Endothelial cell of umbilical vein (primary cell): ENCODE data around the gene ANKRD23. TPM values are rescaled to one million over a fixed set of nuclear protein-coding genes. Genes with fewer than 3 reads are reported as not detected.
A peak's percentile ranks its signal among the peaks of the same experiment; 100 is the strongest.

Source experiments
- BruUV-seq: library from RNA; stranded (reverse); fragments of 400-500 nt; replicated peaks from 2 replicates; lab custom pipeline; 2021; lab: Mats Ljungman, UMichigan
- CTCF ChIA-PET: fragments of 300-600, 350-600 bp; sonication (Branson Sonifier 250); formaldehyde crosslinking; loops from one replicate; lab custom pipeline; 2021; ENCODE audit warnings: antibody characterized with exemption, inconsistent platforms; lab: Charles Lee
- POLR2A ChIA-PET: fragments of 300-600, 350-600 bp; sonication (Branson Sonifier 250); formaldehyde crosslinking; loops from one replicate; lab custom pipeline; 2021; ENCODE audit warnings: antibody characterized with exemption, inconsistent platforms; lab: Charles Lee
- DNase-seq: peaks from one replicate; pipeline ENCODE4 v3.0.0-alpha.2; 2011; ENCODE audit warnings: low read depth, low spot score
- FAIRE-seq: peaks from 2 replicates; lab custom pipeline; 2011; peaks lifted over from hg19 to GRCh38; lab: Jason Lieb, UNC
- H2AFZ ChIP-seq: 2 replicates; pipeline ENCODE4 v1.6.0; 2012; ENCODE audit warnings: low read depth, low read length, control low read depth, inconsistent platforms
- H3K27ac ChIP-seq: 2 replicates; pipeline ENCODE4 v1.5.1; 2011; ENCODE audit warnings: low read depth, mild to moderate bottlenecking, control low read depth, low read length, moderate library complexity; ENCODE audit not compliant: insufficient read depth
- H3K27me3 ChIP-seq, 2 experiments: 2 replicates each; pipeline versions ENCODE4 v1.6.0 to v1.6.1; 2011; ENCODE audit warnings: low read length in 2 of 2, mixed read lengths in 1 of 2; ENCODE audit not compliant: control insufficient read depth in 2 of 2, insufficient read depth in 2 of 2
- H3K36me3 ChIP-seq, 2 experiments: 2 replicates in 1 of 2; 3 replicates in 1 of 2; pipeline ENCODE4 v1.5.1; 2011; ENCODE audit warnings: low read length in 2 of 2, mild to moderate bottlenecking in 1 of 2, moderate library complexity in 1 of 2; ENCODE audit not compliant: control insufficient read depth in 2 of 2, insufficient read depth in 2 of 2; ENCODE audit errors: extremely low read depth in 1 of 2
- H3K4me1 ChIP-seq: 3 replicates; pipeline ENCODE4 v1.5.1; 2011; ENCODE audit warnings: mild to moderate bottlenecking, low read length; ENCODE audit not compliant: control insufficient read depth, insufficient read depth; ENCODE audit errors: extremely low read depth
- H3K4me2 ChIP-seq: 2 replicates; pipeline ENCODE4 v1.6.1; 2011; ENCODE audit warnings: low read length, control low read depth, mixed read lengths; ENCODE audit not compliant: insufficient read depth
- H3K4me3 ChIP-seq, 3 experiments: fragments of 200-600 bp in 1 of 3; sonication (generic), shearing (Covaris generic) in 1 of 3; replicated peaks in 1 of 3; 2 replicates each; pipeline ENCODE4 v1.5.1; 2011 to 2016; ENCODE audit warnings: control low read depth in 3 of 3, low read length in 3 of 3, mild to moderate bottlenecking in 2 of 3, inconsistent platforms in 1 of 3, low read depth in 1 of 3, moderate library complexity in 1 of 3; ENCODE audit not compliant: insufficient read depth in 1 of 3
- H3K79me2 ChIP-seq: 2 replicates; pipeline ENCODE4 v1.6.0; 2012; ENCODE audit warnings: low read length, inconsistent platforms; ENCODE audit not compliant: control insufficient read depth, insufficient read depth
- H3K9ac ChIP-seq: replicated peaks from 2 replicates; pipeline ENCODE3; 2011; ENCODE audit warnings: low read length, control low read depth; ENCODE audit not compliant: insufficient read depth; ENCODE audit errors: extremely low read depth
- H3K9me1 ChIP-seq: replicated peaks from 3 replicates; pipeline ENCODE4 v1.6.0; 2011; ENCODE audit warnings: mild to moderate bottlenecking, low read length; ENCODE audit not compliant: control insufficient read depth, insufficient read depth; ENCODE audit errors: extremely low read depth
- H3K9me3 ChIP-seq: replicated peaks from 2 replicates; pipeline ENCODE4 v1.5.1; 2012; ENCODE audit warnings: low read length, inconsistent platforms; ENCODE audit not compliant: control insufficient read depth, insufficient read depth
- H4K20me1 ChIP-seq: replicated peaks from 2 replicates; pipeline ENCODE3; 2011; ENCODE audit warnings: mild to moderate bottlenecking, low read length; ENCODE audit not compliant: control insufficient read depth, insufficient read depth; ENCODE audit errors: extremely low read depth
- EZH2 ChIP-seq: IDR thresholded peaks from 2 replicates; pipeline ENCODE4 v1.6.1; 2012; ENCODE audit warnings: borderline replicate concordance, low read depth, mild to moderate bottlenecking, moderate library complexity, low read length, inconsistent platforms; ENCODE audit not compliant: severe bottlenecking
- FOS ChIP-seq: IDR thresholded peaks from 2 replicates; pipeline ENCODE4 v1.6.1; 2011; ENCODE audit warnings: mild to moderate bottlenecking, low read length, moderate library complexity, borderline replicate concordance; ENCODE audit not compliant: insufficient read depth
- GATA2 ChIP-seq: IDR thresholded peaks from 2 replicates; pipeline ENCODE4 v1.7.0; 2011; ENCODE audit warnings: low read depth, mild to moderate bottlenecking, moderate library complexity, mixed read lengths, low read length; ENCODE audit not compliant: insufficient read length, insufficient read depth
- JUN ChIP-seq: IDR thresholded peaks from 2 replicates; pipeline ENCODE4 v1.6.1; 2011; ENCODE audit warnings: borderline replicate concordance, low read depth; ENCODE audit not compliant: insufficient read length, insufficient read depth
- MYC ChIP-seq: IDR thresholded peaks from one replicate; pipeline ENCODE4 v1.6.1; 2011; ENCODE audit warnings: mild to moderate bottlenecking, low read depth, low read length
- POLR2A ChIP-seq: IDR thresholded peaks from 2 replicates; pipeline ENCODE4 v1.6.1; 2012; ENCODE audit warnings: low read depth, mild to moderate bottlenecking, control low read depth, low read length
- POLR2AphosphoS5 ChIP-seq: IDR thresholded peaks from 2 replicates; pipeline ENCODE4 v1.6.1; 2012; ENCODE audit warnings: low read depth, mild to moderate bottlenecking, control low read depth, low read length, moderate library complexity; ENCODE audit not compliant: insufficient read depth
- dilution Hi-C: fragments of 300-500 bp; cut with MboI; formaldehyde crosslinking; loops from one replicate; pipeline ENCODE4 v1.15.0; 2019; ENCODE audit warnings: low sequenced_read_pairs; ENCODE audit not compliant: extremely low pct_ligation_motif_present
- intact Hi-C: fragments of 100-400 bp; cut with micrococcal nuclease; formaldehyde crosslinking; loops from one replicate; pipeline ENCODE4 v1.10.0; 2022
- polyA plus RNA-seq, 4 experiments: library from polyadenylated mRNA; depleted of rRNA in 3 of 4; stranded (reverse) in 3 of 4; unstranded in 1 of 4; fragments of >200 nt; gene quantifications; 2 replicates each; pipeline versions ENCODE4 v1.2.1 to v1.2.3, GENCODE V29; 2011 to 2012; ENCODE audit warnings: missing spikeins in 1 of 4
- total RNA-seq: library from RNA; stranded (reverse); gene quantifications from 2 replicates; pipeline ENCODE4 v1.2.3, GENCODE V29; 2021
- TF ChIP-seq, protein P1 (sequence below): IDR thresholded peaks from 2 replicates; pipeline ENCODE4 v1.6.1; 2011; ENCODE audit not compliant: insufficient read depth, insufficient read length
- TF ChIP-seq, protein P2 (sequence below), 2 donors: IDR thresholded peaks; 1 replicate in 1 of 2; 2 replicates in 1 of 2; pipeline ENCODE4 v1.5.1; 2011; ENCODE audit warnings: low read length in 2 of 2, mild to moderate bottlenecking in 2 of 2, moderate library complexity in 2 of 2, control low read depth in 1 of 2, inconsistent platforms in 1 of 2, low read depth in 1 of 2; ENCODE audit not compliant: insufficient read depth in 1 of 2; ENCODE audit errors: extremely low read depth in 1 of 2

Gene ANKRD23
- total and polyA plus RNA-seq, 2 donors (not counting 3 experiments of a cell fraction or from before 2014, with no cell fraction given) = 1.7 to 3.6 TPM

DNA sequence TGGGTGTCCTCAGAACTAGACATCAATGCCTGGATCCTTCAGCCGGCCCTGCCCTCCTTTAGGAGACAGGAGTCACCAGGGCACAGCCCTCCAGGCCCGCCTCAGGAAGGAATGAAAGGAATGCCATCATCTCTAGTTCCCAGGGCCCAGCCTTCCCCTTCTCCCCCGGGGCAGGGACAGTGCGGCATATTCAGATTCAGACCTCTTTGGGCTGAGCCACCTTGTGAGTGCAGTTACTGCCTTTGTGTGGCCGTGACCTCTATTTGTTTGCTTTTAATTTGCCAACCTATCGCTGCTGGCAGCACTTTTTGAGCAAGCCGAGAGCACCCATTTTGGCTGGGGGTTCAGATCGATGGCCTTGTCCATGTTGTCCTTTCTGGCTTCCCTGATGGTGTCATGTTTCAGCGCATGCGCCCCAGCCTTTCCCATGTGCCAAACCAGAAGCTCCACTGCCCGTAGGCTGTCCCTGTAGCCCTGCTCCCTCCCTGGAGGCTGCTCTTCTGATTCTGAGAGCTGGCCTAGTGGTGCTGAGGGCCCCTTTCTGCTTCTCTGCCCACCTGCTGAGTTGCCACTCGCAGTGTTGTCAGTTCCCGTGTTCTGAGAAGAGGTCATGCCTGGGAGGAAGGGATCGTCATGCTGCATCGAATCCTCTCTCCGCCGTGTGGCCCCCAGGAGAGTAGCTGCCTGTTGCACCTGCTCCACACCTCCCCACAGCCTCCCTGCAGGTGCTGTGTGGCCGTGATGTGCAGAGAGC lies 10.9 kb downstream of the ANKRD23 start:
- intact Hi-C loops (no loop called here), dilution Hi-C loops (no loop called here)
- ChIA-PET POLR2A (no interaction called here), CTCF (interaction anchor here (1.2 kb wide), 1 partner anchor 10 kb away, joined by 3 read pairs; no protein-coding TSS in a partner anchor)
- TF ChIP-seq POLR2AphosphoS5 (no peak), GATA2 (no peak), POLR2A (no peak), EZH2 (no peak), FOS (no peak), MYC (no peak), JUN (no peak)
- TF ChIP-seq, protein P1, sequence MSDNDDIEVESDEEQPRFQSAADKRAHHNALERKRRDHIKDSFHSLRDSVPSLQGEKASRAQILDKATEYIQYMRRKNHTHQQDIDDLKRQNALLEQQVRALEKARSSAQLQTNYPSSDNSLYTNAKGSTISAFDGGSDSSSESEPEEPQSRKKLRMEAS = no peak
- TF ChIP-seq, protein P2, sequence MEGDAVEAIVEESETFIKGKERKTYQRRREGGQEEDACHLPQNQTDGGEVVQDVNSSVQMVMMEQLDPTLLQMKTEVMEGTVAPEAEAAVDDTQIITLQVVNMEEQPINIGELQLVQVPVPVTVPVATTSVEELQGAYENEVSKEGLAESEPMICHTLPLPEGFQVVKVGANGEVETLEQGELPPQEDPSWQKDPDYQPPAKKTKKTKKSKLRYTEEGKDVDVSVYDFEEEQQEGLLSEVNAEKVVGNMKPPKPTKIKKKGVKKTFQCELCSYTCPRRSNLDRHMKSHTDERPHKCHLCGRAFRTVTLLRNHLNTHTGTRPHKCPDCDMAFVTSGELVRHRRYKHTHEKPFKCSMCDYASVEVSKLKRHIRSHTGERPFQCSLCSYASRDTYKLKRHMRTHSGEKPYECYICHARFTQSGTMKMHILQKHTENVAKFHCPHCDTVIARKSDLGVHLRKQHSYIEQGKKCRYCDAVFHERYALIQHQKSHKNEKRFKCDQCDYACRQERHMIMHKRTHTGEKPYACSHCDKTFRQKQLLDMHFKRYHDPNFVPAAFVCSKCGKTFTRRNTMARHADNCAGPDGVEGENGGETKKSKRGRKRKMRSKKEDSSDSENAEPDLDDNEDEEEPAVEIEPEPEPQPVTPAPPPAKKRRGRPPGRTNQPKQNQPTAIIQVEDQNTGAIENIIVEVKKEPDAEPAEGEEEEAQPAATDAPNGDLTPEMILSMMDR (IDR thresholded peaks at IDR 0.05; ENCODE audit: extremely low read depth in 1 of 2, insufficient read depth in 1 of 2, low read depth in 1 of 2, low read length in 2 of 2) = no peak
- H2AFZ ChIP-seq = no peak overlapping the region
- H4K20me1 ChIP-seq = no peaks in the 10 kb centered on the region
- H3K9me3 ChIP-seq = no peaks in the 10 kb centered on the region
- H3K9ac ChIP-seq = no peak overlapping the region
- H3K4me1 ChIP-seq = no peaks in the 10 kb centered on the region
- no peaks in the 10 kb centered on the region for H3K9me1 ChIP-seq
- no peaks in the 10 kb centered on the region for H3K27me3 ChIP-seq
- no peaks in the 10 kb centered on the region for H3K79me2 ChIP-seq
- no peak for DNase-seq
- peaks cover 2 to 25% of the 10 kb centered on the region in 2 experiments for H3K36me3 ChIP-seq
- no peak overlapping the region for H3K27ac ChIP-seq
- TSS peak; percentile 15 for BruUV-seq
- no peak overlapping the region for H3K4me3 ChIP-seq
- no peak for FAIRE-seq
- H3K4me2 ChIP-seq = no peak overlapping the region
